Measurements from ENCODE around the gene SEC22A. TPM values are rescaled to one million over a fixed set of nuclear protein-coding genes. Genes with fewer than 3 reads are reported as not detected.

Gene SEC22A
- total and polyA plus RNA-seq, 2 of the 8 experiments (the other 6 are each of a cell fraction or from before 2014, with no cell fraction given) = 10.6 to 17.1 TPM

DNA sequence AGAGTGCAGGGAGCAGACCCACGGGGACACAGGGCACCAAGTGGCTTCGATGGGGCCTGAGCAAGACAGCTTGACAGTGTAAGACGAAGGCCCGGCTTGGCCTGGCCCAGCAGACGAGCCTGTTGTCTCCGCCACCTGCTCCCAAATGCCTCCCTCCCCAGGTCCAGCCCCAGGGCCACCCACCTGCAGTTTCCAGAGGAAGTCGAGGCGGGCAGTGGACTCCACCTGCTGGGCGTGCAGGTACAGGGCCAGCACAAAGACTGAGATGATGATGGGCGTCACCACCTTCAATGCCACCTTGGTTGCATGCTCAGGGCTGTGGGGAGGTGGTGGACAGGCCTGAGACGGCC lies 94.1 kb downstream of the SEC22A start:
- Histone ChIP-seq H4K8ac (ENCODE audit: extremely low read depth, insufficient read depth, low read length) (no peak overlapping the region), H3K9me3 (ENCODE audit: insufficient read depth in 2 of 2, low read depth in 1 of 2, low read length in 1 of 2) (no peaks in the 10 kb centered on the region), H3K4me1 (replicated peaks in 1 of 4; ENCODE audit: control insufficient read depth in 3 of 4, insufficient read depth in 4 of 4, low read length in 3 of 4) (peaks cover 0 to 2% (median 0%) of the 10 kb centered on the region in 4 experiments; a peak in 1 of 7 replicates), H3K4ac (replicated peaks; ENCODE audit: insufficient read length, low read depth, low read length) (no peak overlapping the region), H2BK20ac (ENCODE audit: low read length) (no peak overlapping the region), H3K9ac (replicated peaks in 1 of 4; ENCODE audit: extremely low read depth in 1 of 4, low read depth in 3 of 4, low read length in 3 of 4) (no peak overlapping the region), H4K5ac (ENCODE audit: insufficient read length, low read depth, low read length) (no peak overlapping the region), H3K56ac (replicated peaks; ENCODE audit: insufficient read length, low read depth, low read length) (no peak overlapping the region), H3K14ac (ENCODE audit: insufficient read length) (no peak overlapping the region), H3K79me1 (ENCODE audit: low read depth, low read length) (no peaks in the 10 kb centered on the region), H3K27me3 (replicated peaks in 1 of 4; ENCODE audit: control insufficient read depth in 3 of 4, extremely low read depth in 1 of 4, insufficient read depth in 3 of 4, low read length in 3 of 4) (no peaks in the 10 kb centered on the region), H3K23ac (ENCODE audit: insufficient read length) (no peak overlapping the region), H2BK120ac (replicated peaks; ENCODE audit: low read depth, low read length) (no peak overlapping the region), H4K91ac (replicated peaks; ENCODE audit: insufficient read length, low read length) (no peak overlapping the region), H3K4me3 (ENCODE audit: extremely low read depth in 1 of 4, insufficient read depth in 2 of 4, low read depth in 3 of 4, low read length in 4 of 4) (no peak overlapping the region), H3K4me2 (ENCODE audit: insufficient read depth in 1 of 2, low read depth in 2 of 2, low read length in 2 of 2) (no peak overlapping the region), H3K23me2 (ENCODE audit: low read depth, low read length) (no peaks in the 10 kb centered on the region), H2AFZ (ENCODE audit: low read length) (no peak overlapping the region), H4K20me1 (replicated peaks in 1 of 2; ENCODE audit: control insufficient read depth in 1 of 2, insufficient read depth in 2 of 2, low read length in 2 of 2) (peaks cover 0 to 2% of the 10 kb centered on the region in 2 experiments), H3K18ac (ENCODE audit: extremely low read depth, low read length) (no peak overlapping the region), H3K27ac (ENCODE audit: low read depth, low read length) (no peak overlapping the region), H2AK5ac (ENCODE audit: low read depth, low read length) (no peak overlapping the region), H2BK5ac (ENCODE audit: low read depth, low read length) (no peak overlapping the region), H2BK15ac (ENCODE audit: low read length) (no peak overlapping the region), H3K36me3 (ENCODE audit: control insufficient read depth in 2 of 4, insufficient read depth in 4 of 4, low read length in 3 of 4) (peaks cover 0 to 11% (median 4%) of the 10 kb centered on the region in 4 experiments; a peak in 4 of 8 replicates), H3K79me2 (ENCODE audit: control insufficient read depth in 1 of 2, insufficient read depth in 2 of 2, low read length in 2 of 2) (no peaks in the 10 kb centered on the region), H2BK12ac (ENCODE audit: low read depth, low read length) (no peak overlapping the region)
- 72% methylated on average over 8 of the region's 11 CpGs; no CpG with 5 or more reads in 1 of the 2 experiments for WGBS, 2 experiments (ENCODE audit: extremely low coverage in 1 of 2, insufficient coverage in 1 of 2, insufficient read length in 1 of 2, insufficient replicate concordance in 2 of 2, low coverage in 1 of 2, low lambda C conversion rate in 2 of 2, missing lambda C conversion rate in 1 of 2)
- DNase-seq (ENCODE audit: low read depth in 1 of 2, low spot score in 2 of 2) (no peak), FAIRE-seq (no peak)
- CTCF ChIA-PET (ENCODE audit: partially characterized antibody) = interaction anchor here (1.1 to 17.6 kb wide), 6 partner anchors 9 to 405 kb away, joined by 3 to 245 read pairs (median 32); partner anchors contain the start of gene ADCY5
- TF ChIP-seq SAP30 (IDR thresholded peaks at IDR 0.05; ENCODE audit: insufficient read depth, insufficient replicate concordance, low read length) = no peak
- no peak for TF ChIP-seq PHF8 (conservative IDR thresholded peaks at IDR 0.05; ENCODE audit: low read depth, low read length)
- TF ChIP-seq SIX5 (IDR thresholded peaks at IDR 0.05; ENCODE audit: low read depth, low read length) = no peak
- no peak for TF ChIP-seq TEAD4 (IDR thresholded peaks at IDR 0.05; ENCODE audit: low read depth, low read length)
- TF ChIP-seq KDM1A (IDR thresholded peaks at IDR 0.05; ENCODE audit: borderline replicate concordance, low read length) = no peak
- TF ChIP-seq ASH2L (IDR thresholded peaks at IDR 0.05; ENCODE audit: low read length) = no peak
- TF ChIP-seq TBP (IDR thresholded peaks at IDR 0.05; ENCODE audit: low read depth, low read length) = no peak
- no peak for TF ChIP-seq JUND (IDR thresholded peaks at IDR 0.05; ENCODE audit: low read length)
- no peak for TF ChIP-seq TAF7 (optimal IDR thresholded peaks at IDR 0.05; ENCODE audit: borderline replicate concordance, low read depth, low read length)
- no peak for TF ChIP-seq POLR2A (IDR thresholded peaks at IDR 0.05; ENCODE audit: control extremely low read depth in 1 of 2, low read depth in 2 of 2, low read length in 2 of 2)
- no peak for TF ChIP-seq BACH1 (IDR thresholded peaks at IDR 0.05; ENCODE audit: low read length)
- POLR2A ChIA-PET (ENCODE audit: partially characterized antibody) = interaction anchor here (0.6 to 1.6 kb wide), 4 partner anchors 12 to 23 kb away, joined by 4 to 8 read pairs (median 6); no protein-coding TSS in a partner anchor
